AG10803 (cell line): ENCODE results near the gene FIGN.

Experiments
- DNase-seq: peaks from one replicate; pipeline ENCODE4 v3.0.0; 2010; ENCODE audit warnings: low read depth
- H3K4me3 ChIP-seq: 2 replicates; pipeline ENCODE4 v1.5.1; 2011; ENCODE audit warnings: mild to moderate bottlenecking, low read length, control low read depth
- CTCF ChIP-seq: conservative IDR thresholded peaks from 2 replicates; pipeline ENCODE4 v1.5.1; 2011; ENCODE audit warnings: mild to moderate bottlenecking, low read length, control low read depth, inconsistent platforms

FIGN gene

GRCh38 chr2:163580757-163581156 lies 155.1 kb downstream of the FIGN start:
- TF ChIP-seq CTCF = no peak
- DNase-seq = no peak
- H3K4me3 ChIP-seq = no peak overlapping the region

GRCh38 chr2:163574309-163574708 lies 161.5 kb downstream of the FIGN start:
- DNase-seq = no peak
- no peak overlapping the region for H3K4me3 ChIP-seq
- no peak for TF ChIP-seq CTCF

- no peak for DNase-seq
- H3K4me3 ChIP-seq = no peak overlapping the region
- TF ChIP-seq CTCF = no peak
These were observed 162.2 kb downstream of the FIGN start for GRCh38 chr2:163573652-163574051.

GRCh38 chr2:163572850-163573249 lies 163.0 kb downstream of the FIGN start:
- DNase-seq = no peak
- H3K4me3 ChIP-seq = no peak overlapping the region
- no peak for TF ChIP-seq CTCF

GRCh38 chr2:163571423-163572102 lies 164.2 kb downstream of the FIGN start:
- no peak for TF ChIP-seq CTCF
- no peak overlapping the region for H3K4me3 ChIP-seq
- no peak for DNase-seq

- no peak overlapping the region for H3K4me3 ChIP-seq
- TF ChIP-seq CTCF = no peak
- no peak for DNase-seq
These were observed 165.4 kb downstream of the FIGN start for GRCh38 chr2:163570391-163570790.

- no peak; the same call in 1 of the 2 replicates for TF ChIP-seq CTCF
- no peak for DNase-seq
These were observed 170.6 kb downstream of the FIGN start for GRCh38 chr2:163565192-163565591.

More at GRCh38 chr2:163565192-163565591, 170.6 kb downstream of the FIGN start:
- H3K4me3 ChIP-seq = no peak overlapping the region
